Choroid plexus epithelial cell (primary cell): Measurements from ENCODE around the gene FILIP1L.

Experiments used
- DNase-seq: peaks from one replicate; pipeline ENCODE4 v3.0.0-alpha.2; 2010; ENCODE audit warnings: low read depth
- H3K4me3 ChIP-seq: 2 replicates; pipeline ENCODE4 v1.5.1; 2011; ENCODE audit warnings: low read depth, mild to moderate bottlenecking, control low read depth, low read length, moderate library complexity
- TF ChIP-seq, protein P1 (sequence below): conservative IDR thresholded peaks from 2 replicates; pipeline ENCODE4 v1.5.1; 2011; ENCODE audit warnings: low read depth, mild to moderate bottlenecking, control low read depth, inconsistent platforms, low read length, moderate library complexity

Gene FILIP1L

GRCh38 chr3:99982650-99983049, 131.7 kb downstream of the FILIP1L start:
- no peak for DNase-seq
- no peak overlapping the region for H3K4me3 ChIP-seq
- TF ChIP-seq, protein P1, sequence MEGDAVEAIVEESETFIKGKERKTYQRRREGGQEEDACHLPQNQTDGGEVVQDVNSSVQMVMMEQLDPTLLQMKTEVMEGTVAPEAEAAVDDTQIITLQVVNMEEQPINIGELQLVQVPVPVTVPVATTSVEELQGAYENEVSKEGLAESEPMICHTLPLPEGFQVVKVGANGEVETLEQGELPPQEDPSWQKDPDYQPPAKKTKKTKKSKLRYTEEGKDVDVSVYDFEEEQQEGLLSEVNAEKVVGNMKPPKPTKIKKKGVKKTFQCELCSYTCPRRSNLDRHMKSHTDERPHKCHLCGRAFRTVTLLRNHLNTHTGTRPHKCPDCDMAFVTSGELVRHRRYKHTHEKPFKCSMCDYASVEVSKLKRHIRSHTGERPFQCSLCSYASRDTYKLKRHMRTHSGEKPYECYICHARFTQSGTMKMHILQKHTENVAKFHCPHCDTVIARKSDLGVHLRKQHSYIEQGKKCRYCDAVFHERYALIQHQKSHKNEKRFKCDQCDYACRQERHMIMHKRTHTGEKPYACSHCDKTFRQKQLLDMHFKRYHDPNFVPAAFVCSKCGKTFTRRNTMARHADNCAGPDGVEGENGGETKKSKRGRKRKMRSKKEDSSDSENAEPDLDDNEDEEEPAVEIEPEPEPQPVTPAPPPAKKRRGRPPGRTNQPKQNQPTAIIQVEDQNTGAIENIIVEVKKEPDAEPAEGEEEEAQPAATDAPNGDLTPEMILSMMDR, result no peak

GRCh38 chr3:99981138-99981537, 133.2 kb downstream of the FILIP1L start:
- H3K4me3 ChIP-seq, result no peak overlapping the region
- TF ChIP-seq, protein P1, result no peak
- no peak for DNase-seq

- no peak for DNase-seq
- TF ChIP-seq, protein P1, result no peak
- no peak overlapping the region for H3K4me3 ChIP-seq
Observed at GRCh38 chr3:99980606-99981005, 133.7 kb downstream of the FILIP1L start.

GRCh38 chr3:99978221-99978620, 136.1 kb downstream of the FILIP1L start:
- no peak for DNase-seq
- TF ChIP-seq, protein P1, result no peak
- no peak overlapping the region for H3K4me3 ChIP-seq

GRCh38 chr3:99976584-99976983, 137.7 kb downstream of the FILIP1L start:
- no peak for DNase-seq
- TF ChIP-seq, protein P1, result no peak
- H3K4me3 ChIP-seq, result no peak overlapping the region

DNA sequence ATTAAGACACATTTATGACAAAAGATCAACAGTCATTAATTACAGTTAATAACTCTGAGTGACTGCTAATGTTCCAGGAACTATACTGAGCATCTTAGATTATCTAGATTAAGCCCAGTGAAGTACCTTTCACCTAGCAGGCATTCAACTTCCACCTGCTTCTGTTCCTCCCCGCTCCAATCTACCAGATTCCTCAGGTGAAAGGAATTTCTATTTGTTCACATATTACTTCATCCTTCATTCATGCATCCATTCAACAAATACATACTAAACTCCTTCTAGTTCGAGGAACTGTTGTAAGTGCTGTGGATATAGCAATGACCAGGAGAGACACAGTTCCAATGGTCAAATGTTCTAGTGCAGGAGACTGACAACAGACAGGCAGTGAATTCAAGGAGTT, 139.3 kb downstream of the FILIP1L start:
- DNase-seq, result no peak
- TF ChIP-seq, protein P1, result no peak
- H3K4me3 ChIP-seq, result no peak overlapping the region

DNA sequence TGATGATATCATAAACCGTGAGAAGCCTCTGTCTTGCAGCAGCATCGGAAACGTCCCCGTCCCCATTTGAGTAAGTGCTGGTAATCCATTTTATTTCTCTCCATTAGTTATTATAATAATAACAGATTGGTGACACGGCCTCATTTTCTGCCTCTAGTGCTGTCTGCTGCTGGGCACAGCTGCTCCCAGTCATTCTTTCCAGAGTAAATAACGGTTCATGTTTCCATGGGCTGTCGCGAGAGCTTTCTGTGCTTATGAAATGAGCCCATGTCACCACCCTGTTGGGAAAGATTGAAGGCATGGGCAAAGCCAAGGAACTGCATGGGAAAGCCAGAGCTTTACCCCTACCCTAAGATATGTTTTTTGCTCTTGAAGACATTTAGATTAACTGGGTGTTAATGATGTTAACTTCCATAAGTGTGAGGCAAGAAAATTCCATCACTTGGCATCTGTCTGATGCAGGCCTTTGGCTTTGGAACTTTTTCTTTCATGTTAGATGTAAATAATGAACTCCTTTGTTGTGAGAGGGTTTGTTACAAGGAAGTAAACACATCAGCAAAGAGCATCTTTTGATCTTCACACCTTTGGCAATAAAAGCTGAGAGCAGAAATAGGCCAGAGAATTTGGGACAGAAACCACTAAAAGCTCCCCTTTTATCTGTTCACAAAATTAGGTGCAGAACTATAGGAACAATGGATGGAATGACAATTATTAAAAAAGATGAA, 141.8 kb downstream of the FILIP1L start:
- DNase-seq, result no peak
- TF ChIP-seq, protein P1, result no peak
- H3K4me3 ChIP-seq, result no peak overlapping the region
